Esophagus squamous epithelium (tissue), 4 donors: ENCODE results near the gene ARHGAP9.
A peak's percentile ranks its signal among the peaks of the same experiment; 100 is the strongest.

ENCODE experiments used
- POLR2A ChIP-seq, 4 donors: fragments of 450-650 bp; IDR thresholded peaks; one replicate each; pipeline ENCODE4 v1.6.1; 2017; ENCODE audit warnings: antibody characterized with exemption in 4 of 4, mild to moderate bottlenecking in 4 of 4, moderate library complexity in 3 of 4
- TF ChIP-seq, protein P1 (sequence below), 6 experiments: fragments of 450-650 bp in 4 of 6; fragments of 200-600 bp in 2 of 6; sonication (generic) in 2 of 6; IDR thresholded peaks; one replicate each; pipeline ENCODE4 v1.5.1; 2016 to 2019; ENCODE audit warnings: antibody characterized with exemption in 6 of 6, mild to moderate bottlenecking in 4 of 6, moderate library complexity in 4 of 6

DNA sequence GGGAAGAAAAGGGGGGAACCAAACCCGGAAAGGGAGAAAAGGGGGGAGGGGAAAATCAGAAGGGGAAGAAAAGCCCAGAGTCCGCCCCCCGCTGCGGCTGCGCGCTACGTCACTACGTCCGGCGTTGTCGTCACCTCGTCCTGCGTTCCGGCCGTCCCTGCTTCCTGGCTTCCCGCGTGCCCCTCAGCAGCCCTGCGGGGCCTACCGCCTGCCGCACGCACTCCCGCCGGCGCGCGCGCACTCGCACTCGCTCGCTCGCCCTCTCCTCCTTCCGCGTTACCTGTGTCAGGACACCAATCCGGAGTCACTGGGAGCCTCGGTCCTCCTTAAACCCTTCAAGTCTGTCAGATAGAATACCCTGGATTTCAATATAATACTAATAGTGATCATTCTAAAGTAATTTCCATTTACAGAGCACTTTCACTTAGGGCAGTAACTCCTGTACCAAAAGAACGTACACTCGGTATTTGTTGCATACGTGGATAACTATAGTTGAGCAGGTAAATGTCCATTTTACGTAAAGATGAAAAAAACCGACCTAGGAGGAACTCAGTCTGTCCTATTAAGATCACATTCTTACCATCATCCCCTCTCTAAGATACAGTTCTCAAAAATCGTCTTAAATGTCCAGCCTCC, 48.6 kb downstream of the ARHGAP9 start, which contains the start of gene R3HDM2:
- TF ChIP-seq, protein P1, sequence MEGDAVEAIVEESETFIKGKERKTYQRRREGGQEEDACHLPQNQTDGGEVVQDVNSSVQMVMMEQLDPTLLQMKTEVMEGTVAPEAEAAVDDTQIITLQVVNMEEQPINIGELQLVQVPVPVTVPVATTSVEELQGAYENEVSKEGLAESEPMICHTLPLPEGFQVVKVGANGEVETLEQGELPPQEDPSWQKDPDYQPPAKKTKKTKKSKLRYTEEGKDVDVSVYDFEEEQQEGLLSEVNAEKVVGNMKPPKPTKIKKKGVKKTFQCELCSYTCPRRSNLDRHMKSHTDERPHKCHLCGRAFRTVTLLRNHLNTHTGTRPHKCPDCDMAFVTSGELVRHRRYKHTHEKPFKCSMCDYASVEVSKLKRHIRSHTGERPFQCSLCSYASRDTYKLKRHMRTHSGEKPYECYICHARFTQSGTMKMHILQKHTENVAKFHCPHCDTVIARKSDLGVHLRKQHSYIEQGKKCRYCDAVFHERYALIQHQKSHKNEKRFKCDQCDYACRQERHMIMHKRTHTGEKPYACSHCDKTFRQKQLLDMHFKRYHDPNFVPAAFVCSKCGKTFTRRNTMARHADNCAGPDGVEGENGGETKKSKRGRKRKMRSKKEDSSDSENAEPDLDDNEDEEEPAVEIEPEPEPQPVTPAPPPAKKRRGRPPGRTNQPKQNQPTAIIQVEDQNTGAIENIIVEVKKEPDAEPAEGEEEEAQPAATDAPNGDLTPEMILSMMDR (IDR thresholded peaks at IDR 0.05), result peak in 2 of 6 experiments; percentile 14 to 20
- peak in 3 of 4 donors; percentile 41 to 90 (median 84) for TF ChIP-seq POLR2A (IDR thresholded peaks at IDR 0.05)
